ENCODE results near the gene PLA2G2A.

DNA sequence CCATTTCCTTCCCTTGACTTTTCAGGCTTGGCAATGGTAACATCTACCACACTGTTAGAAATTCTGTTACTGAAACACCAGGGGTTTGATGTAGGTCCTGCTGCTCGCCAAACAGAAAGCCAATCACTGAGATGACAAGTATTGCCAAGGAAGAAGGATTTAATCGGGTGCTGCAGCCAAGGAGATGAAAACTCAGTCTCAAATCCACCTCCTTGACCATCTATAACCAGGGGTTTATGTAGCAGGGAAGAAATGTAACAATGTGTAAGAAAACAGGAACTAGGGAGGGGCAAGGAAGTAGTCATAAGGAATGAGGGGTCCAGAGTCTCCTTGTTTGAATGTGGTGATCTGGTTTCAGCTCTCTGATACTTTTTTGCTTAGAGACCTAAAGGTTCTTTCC, 25.4 kb downstream of the PLA2G2A start:
- TF ChIP-seq EP300 (IDR thresholded peaks at IDR 0.05) (no peak), POLR2A (IDR thresholded peaks at IDR 0.05) (no peak)
